M059J (cell line): ENCODE results near the gene MAPK1IP1L. TPM values are rescaled to one million over a fixed set of nuclear protein-coding genes. Genes with fewer than 3 reads are reported as not detected.

Source experiments
- total RNA-seq: library from RNA; depleted of rRNA; stranded (reverse); fragments of >200 nt; shearing (Covaris generic); gene quantifications from 2 replicates; pipeline ENCODE4 v1.2.3, GENCODE V29; 2014; rRNA removed

The MAPK1IP1L gene
- total RNA-seq, 1 experiment from 2014 or later = 168 TPM

Other genes starting within 250 kb of the MAPK1IP1L start
- gene GCH1, start 148.8 kb upstream of the MAPK1IP1L start, total RNA-seq = 2.9 and 5.4 TPM in 2 replicates
- 13.9 and 24.8 TPM in 2 replicates for gene WDHD1, start 24.5 kb upstream of the MAPK1IP1L start, total RNA-seq
- 12.5 and 14.1 TPM in 2 replicates for gene SOCS4, start 24.4 kb upstream of the MAPK1IP1L start, total RNA-seq
- gene LGALS3, start 77.6 kb downstream of the MAPK1IP1L start, total RNA-seq = 56.2 and 80.1 TPM in 2 replicates
- 78.0 and 101 TPM in 2 replicates for gene DLGAP5, start 139.9 kb downstream of the MAPK1IP1L start, total RNA-seq
- 23.4 and 28.1 TPM in 2 replicates for gene FBXO34, start 219.8 kb downstream of the MAPK1IP1L start, total RNA-seq